GM18951 (cell line): Measurements from ENCODE around the gene CERS6.
"Not testable (repeated sequence)": the region's sequence is repeated elsewhere in the genome, so short reads cannot be mapped to it uniquely, and the experiment has no call there.

Experiments
- POLR2A ChIP-seq: IDR thresholded peaks from 4 replicates; pipeline ENCODE4 v1.6.1; 2011; ENCODE audit warnings: mild to moderate bottlenecking; ENCODE audit not compliant: insufficient read length, insufficient read depth; ENCODE audit errors: extremely low read depth
- in situ Hi-C: fragments of 300-500 bp; cut with MboI; formaldehyde crosslinking; loops from one replicate; pipeline ENCODE4 v1.12.0; 2022; ENCODE audit warnings: low sequenced_read_pairs, mixed read lengths, inconsistent platforms; ENCODE audit not compliant: unreplicated experiment

The CERS6 gene, protein sequence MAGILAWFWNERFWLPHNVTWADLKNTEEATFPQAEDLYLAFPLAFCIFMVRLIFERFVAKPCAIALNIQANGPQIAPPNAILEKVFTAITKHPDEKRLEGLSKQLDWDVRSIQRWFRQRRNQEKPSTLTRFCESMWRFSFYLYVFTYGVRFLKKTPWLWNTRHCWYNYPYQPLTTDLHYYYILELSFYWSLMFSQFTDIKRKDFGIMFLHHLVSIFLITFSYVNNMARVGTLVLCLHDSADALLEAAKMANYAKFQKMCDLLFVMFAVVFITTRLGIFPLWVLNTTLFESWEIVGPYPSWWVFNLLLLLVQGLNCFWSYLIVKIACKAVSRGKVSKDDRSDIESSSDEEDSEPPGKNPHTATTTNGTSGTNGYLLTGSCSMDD

DNA sequence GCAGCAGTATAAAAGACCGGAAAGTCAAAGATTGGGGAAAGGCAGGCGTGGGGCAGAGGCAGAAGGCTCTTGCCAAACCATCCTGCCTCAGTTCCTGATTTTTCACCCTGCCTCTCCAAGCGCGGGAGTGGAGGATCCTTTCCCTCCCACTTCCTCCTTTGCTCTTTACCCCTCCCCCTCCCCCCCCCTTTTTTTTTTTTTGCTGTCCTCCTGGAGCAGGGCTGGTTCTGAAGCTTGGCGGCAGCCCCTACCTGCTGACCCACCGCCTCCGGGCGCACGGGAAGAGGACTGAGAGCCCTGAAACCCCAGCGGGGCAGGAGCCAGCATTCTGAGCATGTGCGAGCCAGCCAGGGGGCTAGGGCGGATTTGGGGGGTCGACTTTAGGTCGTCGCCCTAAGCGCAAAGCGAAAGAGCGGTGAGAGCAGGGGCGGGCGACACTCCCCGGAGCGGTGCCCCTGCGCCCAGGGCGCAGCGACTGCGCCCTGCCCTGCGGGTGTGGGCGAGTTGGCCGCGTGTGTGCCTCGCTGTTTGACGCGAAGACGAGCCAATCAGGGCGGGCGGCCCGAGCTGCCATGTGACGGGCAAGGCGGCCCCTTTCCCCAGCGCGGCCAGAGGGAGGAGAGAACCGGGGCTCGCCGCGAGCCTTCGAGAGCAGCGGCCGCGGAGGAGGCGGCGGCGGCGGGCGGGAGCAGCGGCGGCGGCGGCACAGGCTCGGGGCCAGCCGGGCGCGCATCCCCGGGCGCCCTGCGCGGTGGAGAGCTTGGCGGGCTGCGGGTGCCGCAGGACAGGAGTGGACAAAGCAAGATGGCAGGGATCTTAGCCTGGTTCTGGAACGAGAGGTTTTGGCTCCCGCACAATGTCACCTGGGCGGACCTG, at the start of gene CERS6:
Gene CERS6 (plus strand): TSS at position 628 of the 876 bp plus-strand sequence. CDS start 177 bp downstream, at position 805.
- in situ Hi-C loops = no loop called here

DNA sequence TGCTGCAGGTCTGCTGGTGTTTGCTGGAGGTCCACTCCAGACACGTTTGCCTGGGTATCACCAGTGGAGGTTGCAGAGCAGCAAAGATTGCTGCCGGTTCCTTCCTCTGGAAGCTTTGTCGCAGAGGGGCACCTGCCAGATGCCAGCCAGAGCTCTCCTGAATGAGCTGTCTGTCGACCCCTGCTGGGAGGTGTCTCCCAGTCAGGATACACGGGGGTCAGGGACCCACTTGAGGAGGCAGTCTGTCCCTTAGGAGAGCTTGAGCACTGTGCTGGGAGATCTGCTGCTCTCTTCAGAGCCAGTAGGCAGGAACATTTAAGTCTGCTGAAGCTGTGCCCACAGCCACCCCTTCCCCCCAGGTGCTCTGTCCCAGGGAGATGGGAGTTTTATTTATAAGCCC, 43.8 kb upstream of the CERS6 start:
- in situ Hi-C loops = not testable (repeated sequence)

More for the DNA sequence above, at the start of gene CERS6:
- TF ChIP-seq POLR2A = peak; percentile 93

DNA sequence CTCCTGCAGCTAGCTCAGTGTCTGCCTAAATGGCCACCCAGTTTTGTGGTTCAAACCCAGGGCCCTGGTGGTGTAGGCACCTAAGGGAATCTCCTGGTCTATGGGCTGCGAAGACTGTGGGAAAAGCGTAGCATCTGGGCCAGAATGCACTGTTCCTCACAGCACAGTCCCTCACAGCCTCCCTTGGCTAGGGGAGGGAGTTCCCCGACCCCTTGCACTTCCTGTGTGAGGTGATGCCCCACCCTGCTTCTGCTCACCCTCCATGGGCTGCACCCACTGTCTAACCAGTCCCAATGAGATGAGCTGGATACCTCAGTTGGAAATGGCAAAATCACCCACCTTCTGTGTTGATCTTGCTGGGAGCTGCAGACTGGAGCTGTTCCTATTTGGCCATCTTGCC, 43.0 kb upstream of the CERS6 start:
- in situ Hi-C loops = not testable (repeated sequence)

DNA sequence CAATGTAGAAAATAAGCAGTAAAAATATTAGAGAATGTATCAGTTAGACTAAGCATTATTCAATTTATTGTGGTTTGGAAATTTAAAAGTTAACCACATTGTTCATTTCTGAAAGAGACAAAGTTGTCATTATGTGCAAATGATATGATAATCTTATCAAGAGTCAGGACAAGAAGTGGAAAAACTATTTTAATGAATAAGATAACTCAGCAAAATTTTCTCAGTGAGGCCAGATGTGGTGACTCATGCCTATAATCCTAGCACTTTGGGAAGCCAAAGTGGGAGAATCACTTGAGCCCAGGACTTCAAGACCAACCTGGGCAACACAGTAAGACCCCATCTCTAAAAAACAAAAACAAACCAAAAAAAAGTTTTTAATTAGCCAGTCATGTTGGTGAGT, 39.5 kb upstream of the CERS6 start:
- in situ Hi-C loops = no loop called here
- no peak for TF ChIP-seq POLR2A

DNA sequence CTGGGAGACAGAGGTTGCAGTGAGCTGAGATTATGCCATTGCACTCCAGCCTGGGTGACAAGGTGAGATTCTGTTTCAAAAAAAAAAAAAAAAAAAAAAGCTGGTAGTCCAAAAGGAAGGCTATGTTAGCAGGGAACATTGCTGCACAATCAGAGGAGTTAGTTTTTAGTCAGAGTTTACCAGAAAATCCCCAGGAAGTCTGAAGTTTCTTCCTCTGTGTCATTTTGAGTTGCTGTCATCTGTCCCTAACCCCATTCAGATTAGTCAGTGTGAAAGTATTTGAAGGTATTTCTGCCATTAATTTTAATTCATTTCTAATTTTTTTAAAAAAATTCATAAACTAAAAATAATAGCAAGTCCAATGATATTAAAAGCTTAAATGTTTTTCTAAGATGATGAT, 33.5 kb upstream of the CERS6 start:
- no peak for TF ChIP-seq POLR2A
- in situ Hi-C loops = no loop called here

DNA sequence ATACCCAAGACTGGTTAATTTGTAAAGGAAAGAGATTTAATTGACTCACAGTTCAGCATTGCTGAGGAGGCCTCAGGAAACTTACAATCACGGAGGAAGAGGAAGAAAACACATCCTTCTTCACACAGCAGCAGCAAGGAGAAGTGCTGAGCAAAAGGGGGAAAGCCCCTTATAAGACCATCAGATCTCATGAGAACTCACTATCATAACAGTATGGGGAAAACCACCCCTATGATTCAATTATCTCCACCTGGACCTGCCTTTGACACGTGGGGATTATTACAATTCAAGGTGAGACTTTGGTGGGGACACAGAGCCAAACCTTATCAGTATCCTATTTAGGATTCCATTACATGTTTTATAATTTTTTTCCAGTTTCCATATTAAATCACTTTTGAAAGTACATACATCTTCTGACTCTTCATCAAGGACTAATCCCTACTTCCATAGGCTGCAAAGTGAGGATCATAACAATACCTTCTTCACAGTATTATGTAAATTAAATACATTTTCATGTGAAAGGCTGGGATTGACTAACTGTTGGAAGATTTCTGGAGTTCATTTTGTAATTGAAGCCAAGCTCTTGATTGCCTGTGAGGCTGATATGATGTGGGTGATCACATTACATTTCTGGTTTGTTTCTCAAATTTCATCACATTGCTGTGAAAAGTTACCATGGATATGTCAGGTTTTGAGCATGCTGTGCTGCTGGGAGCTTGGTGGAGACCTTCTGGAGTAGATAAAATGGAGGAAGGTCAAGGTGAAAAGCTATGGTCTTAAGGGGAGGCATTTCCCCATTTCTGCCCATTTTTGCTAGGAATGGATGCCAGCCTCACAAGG, 31.7 kb upstream of the CERS6 start:
- no peak for TF ChIP-seq POLR2A
- in situ Hi-C loops = no loop called here

DNA sequence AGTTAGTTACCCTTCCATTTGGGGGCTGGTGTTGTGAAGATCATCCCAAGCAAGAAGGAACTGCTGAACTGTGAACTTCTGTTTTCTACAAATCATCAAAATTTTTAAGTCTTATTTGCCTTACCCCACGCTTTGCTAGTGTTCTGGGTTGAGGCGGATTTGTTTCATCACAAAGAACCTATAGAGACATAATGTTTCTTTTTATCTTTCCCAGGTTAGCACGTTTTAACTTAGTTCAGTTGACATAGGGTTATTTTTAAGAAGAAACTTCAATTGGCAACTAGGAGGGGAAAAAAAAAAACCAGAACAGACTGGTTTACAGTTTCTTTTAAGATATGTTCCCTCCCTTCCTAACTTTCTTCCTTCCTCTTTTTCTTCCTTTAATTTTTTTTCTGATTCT, 31.1 kb upstream of the CERS6 start:
- in situ Hi-C loops = no loop called here
- TF ChIP-seq POLR2A = no peak

DNA sequence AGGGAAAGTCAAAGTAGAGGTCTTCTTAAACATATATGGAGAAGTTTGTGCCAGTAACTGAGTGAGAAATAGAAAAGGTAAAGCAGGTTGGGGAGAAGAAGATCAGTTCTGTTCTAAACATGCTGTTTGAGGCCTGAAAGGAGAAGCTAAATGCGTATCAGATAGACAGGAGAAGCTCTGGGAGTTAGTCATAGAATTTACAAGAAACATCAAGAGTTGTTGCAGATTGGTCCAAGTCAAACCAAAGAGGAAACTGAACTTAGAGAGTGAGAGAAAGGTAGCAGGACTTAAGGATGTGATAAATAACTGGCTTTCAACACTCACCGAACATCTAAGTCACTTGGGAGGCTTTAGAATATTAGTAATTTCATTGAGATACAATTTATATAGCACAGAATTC, 29.2 kb upstream of the CERS6 start:
- no peak for TF ChIP-seq POLR2A
- in situ Hi-C loops = no loop called here

DNA sequence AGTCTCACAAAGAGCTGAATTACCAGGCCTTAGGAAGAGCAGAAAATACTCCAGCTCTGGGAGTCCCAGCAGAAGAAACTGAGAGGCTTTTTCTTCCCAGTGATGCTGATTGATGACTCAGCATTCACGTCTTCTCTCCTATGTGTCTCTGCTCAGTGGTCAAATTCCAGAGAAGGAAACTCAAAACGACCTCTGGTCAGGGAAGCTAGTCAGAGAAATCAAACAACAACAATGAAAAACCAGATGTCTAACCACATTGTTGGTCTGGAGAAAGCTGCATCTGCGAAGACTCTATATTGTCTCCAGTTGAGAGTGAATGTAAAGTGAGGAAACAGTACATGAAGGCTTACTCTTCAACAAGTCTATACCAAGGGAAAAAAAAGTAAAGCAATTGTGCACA, 28.6 kb upstream of the CERS6 start:
- in situ Hi-C loops = no loop called here
- TF ChIP-seq POLR2A = no peak

DNA sequence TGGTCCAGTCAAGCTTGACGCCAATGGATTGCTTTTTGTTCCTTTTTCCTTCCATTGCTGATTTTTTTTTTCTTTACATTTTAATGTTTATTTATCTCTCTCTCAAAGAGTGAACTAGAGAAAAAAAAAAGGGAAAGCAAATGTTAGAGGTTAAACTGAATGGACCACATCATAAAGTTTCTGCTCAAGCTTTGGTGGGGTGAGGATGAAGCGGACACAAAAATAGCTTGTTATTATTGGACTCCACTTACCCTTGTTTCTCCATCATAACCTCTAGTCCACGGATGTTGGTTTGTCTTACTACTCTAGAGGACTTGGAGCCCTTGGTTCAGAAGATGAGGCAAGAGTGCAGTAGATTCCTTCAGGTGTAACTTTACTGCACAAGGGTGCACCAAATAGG, 27.6 kb upstream of the CERS6 start:
- in situ Hi-C loops = no loop called here
- no peak for TF ChIP-seq POLR2A

DNA sequence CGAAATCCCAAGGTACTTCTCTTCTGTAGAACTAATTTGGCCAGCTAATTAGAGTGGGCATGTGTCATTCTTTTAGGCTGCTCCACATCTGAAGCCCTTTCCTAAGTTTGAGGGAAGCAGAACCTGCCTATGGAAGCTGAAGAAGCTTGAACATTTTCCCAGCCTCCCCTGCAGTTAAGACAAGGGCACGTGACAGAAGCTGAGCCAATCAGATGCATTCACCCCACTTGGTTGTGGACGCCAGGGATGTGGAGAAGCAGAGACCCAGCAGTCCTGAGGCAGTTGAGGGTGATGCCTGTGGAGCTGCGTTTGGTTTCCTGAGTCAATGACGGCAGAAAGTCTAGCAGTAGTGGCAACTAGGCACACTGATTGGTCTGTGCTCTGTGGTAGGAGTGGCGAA, 26.1 kb upstream of the CERS6 start:
- in situ Hi-C loops = no loop called here

DNA sequence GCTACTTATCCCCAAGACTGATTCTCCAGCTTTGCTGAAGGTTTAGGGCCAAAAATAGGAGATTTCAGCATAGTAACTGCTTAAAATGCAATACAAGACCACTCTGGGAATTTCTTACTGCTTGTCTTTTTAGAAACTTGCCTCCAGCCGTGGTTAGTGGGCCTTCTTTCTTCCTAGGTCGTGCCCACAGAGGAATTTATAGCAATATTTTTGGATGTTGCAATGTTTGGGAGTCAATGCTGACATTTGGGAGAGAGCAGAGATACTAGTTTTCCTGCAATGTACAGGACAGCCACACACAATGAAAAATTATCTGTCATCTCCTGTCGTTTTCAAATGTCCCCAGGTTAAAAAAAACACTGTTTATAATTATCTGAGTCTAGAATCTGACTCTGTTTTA, 25.6 kb upstream of the CERS6 start:
- no peak for TF ChIP-seq POLR2A
- in situ Hi-C loops = no loop called here

More for the DNA sequence above, 26.1 kb upstream of the CERS6 start:
- TF ChIP-seq POLR2A = no peak
